BLaER1 treated with 17β-estradiol and CSF1 and Interleukin-3, amounts not matched to agents 10 nM and 100 nM (cell line): Measurements from ENCODE around the gene IL1A.

Experiments
- H3K27ac ChIP-seq, 11 experiments: shearing (Covaris generic); formaldehyde crosslinking; 2 replicates each; pipeline ENCODE4 v1.8.1; 2022
- H3K27me3 ChIP-seq, 11 experiments: shearing (Covaris generic); formaldehyde crosslinking; 2 replicates each; pipeline ENCODE4 v1.8.1; 2022
- H3K36me3 ChIP-seq, 11 experiments: shearing (Covaris generic); formaldehyde crosslinking; 2 replicates each; pipeline ENCODE4 v1.8.1; 2022
- H3K4me1 ChIP-seq, 10 experiments: shearing (Covaris generic); formaldehyde crosslinking; 2 replicates each; pipeline ENCODE4 v1.8.1; 2022
- H3K4me2 ChIP-seq, 11 experiments: shearing (Covaris generic); formaldehyde crosslinking; 2 replicates each; pipeline ENCODE4 v1.8.1; 2022
- H3K4me3 ChIP-seq, 10 experiments: shearing (Covaris generic); formaldehyde crosslinking; 2 replicates each; pipeline ENCODE4 v1.8.1; 2022
- H3K9ac ChIP-seq, 11 experiments: shearing (Covaris generic); formaldehyde crosslinking; 2 replicates each; pipeline ENCODE4 v1.8.1; 2022
- H3K9me3 ChIP-seq, 11 experiments: shearing (Covaris generic); formaldehyde crosslinking; replicated peaks in 1 of 11; 2 replicates each; pipeline ENCODE4 v1.8.1; 2022
- H4K20me1 ChIP-seq, 11 experiments: shearing (Covaris generic); formaldehyde crosslinking; 2 replicates each; pipeline ENCODE4 v1.8.1; 2022
- Cebpa-rat ChIP-seq, 11 experiments: shearing (Covaris generic); IDR thresholded peaks; 2 replicates each; pipeline ENCODE4 v1.8.1; 2022

Gene IL1A

DNA sequence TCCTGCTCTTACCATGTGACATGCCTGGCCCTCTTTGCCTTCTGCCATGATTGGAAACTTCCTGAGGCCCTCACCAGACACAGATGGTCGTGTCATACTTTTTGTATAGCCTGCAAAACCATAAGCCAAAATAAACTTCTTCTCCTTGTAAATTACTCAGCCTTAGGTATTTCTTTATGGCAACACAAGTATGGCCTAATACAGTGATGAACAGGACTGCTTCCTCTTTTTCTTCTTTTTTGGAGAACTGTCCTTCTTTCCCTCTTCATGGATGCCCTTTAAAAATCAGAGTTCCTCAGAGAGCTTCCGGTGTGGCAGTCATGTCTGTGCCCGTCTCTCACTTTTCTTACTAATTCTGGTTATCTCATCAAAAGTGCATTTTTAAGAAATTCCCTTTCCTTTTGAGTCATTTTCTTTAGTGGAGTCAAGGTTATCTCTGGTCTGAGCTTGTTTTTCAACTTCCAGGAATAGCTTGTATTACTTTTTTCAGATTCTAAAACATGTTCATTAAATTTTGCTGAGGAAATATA lies 9.2 kb upstream of the IL1A start:
- Histone ChIP-seq H3K36me3 (peaks cover 0 to 11% (median 0%) of the 10 kb centered on the region in 11 experiments; a peak in 3 of 22 replicates), H3K27me3 (no peaks in the 10 kb centered on the region), H3K27ac (peak overlapping the region; percentile 26 to 85 (median 53); a peak in 20 of 22 replicates), H3K4me1 (peaks cover 37 to 64% (median 52%) of the 10 kb centered on the region in 10 experiments), H3K9ac (peak overlapping the region in 5 of 11 experiments; percentile 20 to 57 (median 42); a peak in 10 of 22 replicates), H4K20me1 (no peaks in the 10 kb centered on the region), H3K9me3 (peaks cover 0 to 57% (median 26%) of the 10 kb centered on the region in 11 experiments; a peak in 18 of 22 replicates), H3K4me2 (peak overlapping the region in 9 of 11 experiments; percentile 2 to 71 (median 54); a peak in 17 of 22 replicates), H3K4me3 (no peak overlapping the region)
- TF ChIP-seq Cebpa-rat (IDR thresholded peaks at IDR 0.05), result no peak; a peak in 2 of 22 replicates

- Histone ChIP-seq H3K27me3 (no peaks in the 10 kb centered on the region), H3K4me1 (peaks cover 30 to 64% (median 54%) of the 10 kb centered on the region in 10 experiments), H3K4me2 (peak overlapping the region in 3 of 11 experiments; percentile 53 to 71 (median 56); a peak in 3 of 22 replicates), H3K27ac (peak overlapping the region in 6 of 11 experiments; percentile 53 to 85 (median 80); a peak in 12 of 22 replicates), H3K9ac (no peak overlapping the region), H4K20me1 (no peaks in the 10 kb centered on the region), H3K36me3 (peaks cover 0 to 11% (median 0%) of the 10 kb centered on the region in 11 experiments; a peak in 3 of 22 replicates), H3K4me3 (peak overlapping the region in 1 of 10 experiments; percentile 19; a peak in 2 of 20 replicates), H3K9me3 (peaks cover 0 to 68% (median 23%) of the 10 kb centered on the region in 11 experiments; a peak in 18 of 22 replicates)
- TF ChIP-seq Cebpa-rat (IDR thresholded peaks at IDR 0.05), result no peak
Measured at GRCh38 chr2:112792419-112792818, 8.1 kb upstream of the IL1A start.

DNA sequence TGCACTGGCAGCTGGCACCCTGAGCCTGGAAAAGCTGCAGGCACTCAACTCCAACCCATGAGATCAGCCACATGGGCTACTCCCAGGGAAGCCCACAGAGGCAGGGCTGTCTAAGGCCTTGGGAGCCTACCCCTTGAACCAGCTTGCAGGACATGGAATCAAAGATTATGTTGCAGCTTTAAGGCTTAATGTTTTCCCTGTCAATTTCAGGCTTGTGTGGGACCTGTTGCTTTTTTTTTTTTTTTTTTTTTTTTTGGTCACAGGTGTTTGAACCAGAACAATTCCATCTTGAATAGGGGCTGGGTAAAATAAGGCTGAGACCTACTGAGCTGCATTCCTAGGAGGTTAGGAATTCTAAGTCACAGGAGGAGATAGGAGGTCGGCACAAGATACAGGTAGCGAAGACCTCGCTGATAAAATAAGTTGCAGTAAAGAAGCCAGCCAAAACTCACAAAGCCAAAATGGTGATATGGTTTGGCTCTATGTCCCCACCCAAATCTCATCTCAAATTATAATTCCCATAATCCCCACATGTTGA lies 7.5 kb upstream of the IL1A start:
- Histone ChIP-seq H3K27me3 (no peaks in the 10 kb centered on the region), H3K9ac (no peak overlapping the region), H4K20me1 (no peaks in the 10 kb centered on the region), H3K36me3 (peaks cover 0 to 11% (median 0%) of the 10 kb centered on the region in 11 experiments; a peak in 3 of 22 replicates), H3K4me3 (peak overlapping the region in 1 of 10 experiments; percentile 19; a peak in 1 of 20 replicates), H3K9me3 (peaks cover 0 to 70% (median 18%) of the 10 kb centered on the region in 11 experiments; a peak in 17 of 22 replicates), H3K27ac (peak overlapping the region in 1 of 11 experiments; percentile 27; a peak in 1 of 22 replicates), H3K4me2 (no peak overlapping the region), H3K4me1 (peaks cover 30 to 70% (median 55%) of the 10 kb centered on the region in 10 experiments)
- no peak for TF ChIP-seq Cebpa-rat (IDR thresholded peaks at IDR 0.05)

DNA sequence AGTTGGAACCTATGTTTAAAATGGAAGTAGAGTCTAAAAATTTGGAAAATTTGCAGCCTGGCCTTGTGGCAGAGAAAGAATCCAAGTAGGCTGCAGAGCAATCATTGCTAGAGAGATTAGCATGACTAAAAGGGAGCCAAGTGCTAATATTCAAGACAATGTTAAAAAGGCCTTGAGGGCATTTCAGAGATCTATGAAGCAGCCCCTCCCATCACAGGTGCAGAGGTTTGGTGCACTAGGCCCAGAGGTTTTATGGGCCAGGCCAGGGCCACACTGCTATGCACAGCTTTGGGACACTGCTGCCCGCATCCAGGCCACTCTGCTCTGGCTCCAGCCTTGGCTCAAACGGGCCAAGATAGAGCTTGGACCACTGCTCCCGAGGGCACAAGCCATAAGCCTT lies 6.7 kb upstream of the IL1A start:
- H3K4me2 ChIP-seq, result no peak overlapping the region
- H3K27ac ChIP-seq, result no peak overlapping the region
- H3K4me3 ChIP-seq, result no peak overlapping the region
- H3K9me3 ChIP-seq, result peaks cover 0 to 71% (median 18%) of the 10 kb centered on the region in 11 experiments; a peak in 17 of 22 replicates
- TF ChIP-seq Cebpa-rat (IDR thresholded peaks at IDR 0.05), result no peak
- no peaks in the 10 kb centered on the region for H3K27me3 ChIP-seq
- H3K4me1 ChIP-seq, result peaks cover 23 to 67% (median 50%) of the 10 kb centered on the region in 10 experiments
- H4K20me1 ChIP-seq, result no peaks in the 10 kb centered on the region
- H3K9ac ChIP-seq, result no peak overlapping the region
- peaks cover 0 to 11% (median 0%) of the 10 kb centered on the region in 11 experiments; a peak in 3 of 22 replicates for H3K36me3 ChIP-seq

DNA sequence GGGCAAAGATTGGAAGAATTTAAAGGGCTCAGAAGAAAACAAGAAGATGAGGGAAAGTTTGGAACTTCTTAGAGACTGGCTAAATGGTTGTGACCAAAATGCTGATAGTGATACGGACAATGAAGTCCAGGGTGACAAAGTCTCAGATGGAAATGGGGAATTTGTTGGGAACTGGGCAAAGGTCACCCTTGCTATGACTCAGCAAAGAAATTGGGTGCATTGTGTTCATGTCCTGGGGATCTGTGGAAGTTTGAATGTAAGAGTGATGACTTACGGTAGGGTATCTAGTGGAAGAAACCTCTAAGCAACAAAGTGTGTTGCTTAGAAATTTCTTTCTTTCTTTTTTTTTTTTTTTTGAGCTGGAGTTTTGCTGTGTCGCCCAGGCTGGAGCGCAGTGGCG lies 6.0 kb upstream of the IL1A start:
- no peaks in the 10 kb centered on the region for H4K20me1 ChIP-seq
- H3K36me3 ChIP-seq, result peaks cover 0 to 11% (median 0%) of the 10 kb centered on the region in 11 experiments; a peak in 3 of 22 replicates
- no peak overlapping the region for H3K9ac ChIP-seq
- no peak overlapping the region for H3K4me2 ChIP-seq
- no peak for TF ChIP-seq Cebpa-rat (IDR thresholded peaks at IDR 0.05)
- no peaks in the 10 kb centered on the region for H3K27me3 ChIP-seq
- H3K9me3 ChIP-seq, result peaks cover 0 to 71% (median 18%) of the 10 kb centered on the region in 11 experiments; a peak in 17 of 22 replicates
- H3K27ac ChIP-seq, result no peak overlapping the region
- no peak overlapping the region for H3K4me3 ChIP-seq
- peaks cover 16 to 60% (median 43%) of the 10 kb centered on the region in 10 experiments for H3K4me1 ChIP-seq

- Histone ChIP-seq H3K27me3 (no peaks in the 10 kb centered on the region), H3K27ac (peak overlapping the region in 3 of 11 experiments; percentile 58 to 64 (median 59); a peak in 5 of 22 replicates), H3K36me3 (peaks cover 0 to 11% (median 0%) of the 10 kb centered on the region in 11 experiments; a peak in 3 of 22 replicates), H4K20me1 (no peaks in the 10 kb centered on the region), H3K4me1 (peaks cover 5 to 48% (median 32%) of the 10 kb centered on the region in 10 experiments; a peak in 19 of 20 replicates), H3K4me2 (peak overlapping the region in 1 of 11 experiments; percentile 67; a peak in 1 of 22 replicates), H3K9me3 (peaks cover 0 to 71% (median 18%) of the 10 kb centered on the region in 11 experiments; a peak in 17 of 22 replicates), H3K9ac (no peak overlapping the region), H3K4me3 (no peak overlapping the region)
- TF ChIP-seq Cebpa-rat (IDR thresholded peaks at IDR 0.05), result no peak
Measured at GRCh38 chr2:112789186-112789585, 4.9 kb upstream of the IL1A start.

GRCh38 chr2:112788653-112789052 lies 4.4 kb upstream of the IL1A start:
- Histone ChIP-seq H4K20me1 (no peaks in the 10 kb centered on the region), H3K9me3 (peaks cover 0 to 71% (median 18%) of the 10 kb centered on the region in 11 experiments; a peak in 17 of 22 replicates), H3K4me3 (no peak overlapping the region), H3K27me3 (no peaks in the 10 kb centered on the region), H3K4me1 (peaks cover under 1 to 43% (median 27%) of the 10 kb centered on the region in 10 experiments; a peak in 16 of 20 replicates), H3K4me2 (peak overlapping the region in 6 of 11 experiments; percentile 57 to 74 (median 66); a peak in 11 of 22 replicates), H3K27ac (peak overlapping the region in 7 of 11 experiments; percentile 30 to 65 (median 58); a peak in 12 of 22 replicates), H3K9ac (no peak overlapping the region), H3K36me3 (peaks cover 0 to 11% (median 0%) of the 10 kb centered on the region in 11 experiments; a peak in 3 of 22 replicates)
- no peak for TF ChIP-seq Cebpa-rat (IDR thresholded peaks at IDR 0.05)

GRCh38 chr2:112787729-112788393 lies 3.6 kb upstream of the IL1A start:
- H3K4me3 ChIP-seq, result no peak overlapping the region
- peak overlapping the region in 10 of 11 experiments; percentile 4 to 74 (median 59); a peak in 16 of 22 replicates for H3K4me2 ChIP-seq
- H4K20me1 ChIP-seq, result no peaks in the 10 kb centered on the region
- H3K9ac ChIP-seq, result no peak overlapping the region
- TF ChIP-seq Cebpa-rat (IDR thresholded peaks at IDR 0.05), result peak in 3 of 11 experiments; percentile 31 to 87 (median 81); a peak in 4 of 22 replicates
- H3K9me3 ChIP-seq, result peaks cover 0 to 66% (median 18%) of the 10 kb centered on the region in 11 experiments; a peak in 17 of 22 replicates
- H3K27me3 ChIP-seq, result no peaks in the 10 kb centered on the region
- H3K36me3 ChIP-seq, result peaks cover 0 to 9% (median 0%) of the 10 kb centered on the region in 11 experiments; a peak in 3 of 22 replicates
- peaks cover 0 to 42% (median 22%) of the 10 kb centered on the region in 10 experiments; a peak in 15 of 20 replicates for H3K4me1 ChIP-seq
- peak overlapping the region in 9 of 11 experiments; percentile 26 to 65 (median 54); a peak in 15 of 22 replicates for H3K27ac ChIP-seq
